HepG2 (cell line): ENCODE measurements around the gene CSTPP1.

Source experiments
- ATF4 ChIP-seq, 2 experiments: fragments of 450-650 bp in 1 of 2; sonication (generic) in 1 of 2; formaldehyde crosslinking; IDR thresholded peaks; 2 replicates each; pipeline versions ENCODE4 v1.5.0 to v1.8.0; 2020 to 2022; ENCODE audit warnings: mild to moderate bottlenecking in 1 of 2, missing genetic modification reagents in 1 of 2
- CEBPZ ChIP-seq: IDR thresholded peaks from 2 replicates; pipeline ENCODE4 v1.6.1; 2012; ENCODE audit warnings: low read length, improper control_type of control experiment
- CTCF ChIP-seq: sonication (generic); formaldehyde crosslinking; IDR thresholded peaks from 2 replicates; pipeline ENCODE4 v1.5.0; 2020; ENCODE audit warnings: mild to moderate bottlenecking, missing genetic modification reagents, moderate library complexity
- POLR2AphosphoS5 ChIP-seq: IDR thresholded peaks from 2 replicates; pipeline ENCODE4 v1.6.1; 2012; ENCODE audit warnings: low read depth, low read length
- RNF2 ChIP-seq: fragments of 450-650 bp; conservative IDR thresholded peaks from 2 replicates; pipeline ENCODE4 v1.6.1; 2016; ENCODE audit warnings: low read depth
- ZFX ChIP-seq: sonication (generic); formaldehyde crosslinking; IDR thresholded peaks from 2 replicates; pipeline ENCODE4 v1.4.0; 2020; ENCODE audit warnings: mild to moderate bottlenecking, low read depth, missing genetic modification reagents, moderate library complexity
- ZNF30 ChIP-seq: sonication (generic); formaldehyde crosslinking; IDR thresholded peaks from 2 replicates; pipeline ENCODE4 v1.5.0; 2020; ENCODE audit warnings: mild to moderate bottlenecking, missing genetic modification reagents

- TF ChIP-seq CTCF (CRISPR knock-in tag) = no peak
- TF ChIP-seq ZNF30 (CRISPR knock-in tag) = no peak
- no peak for TF ChIP-seq CEBPZ
- TF ChIP-seq ATF4 (CRISPR knock-in tag; IDR thresholded peaks at IDR 0.05) = no peak
- TF ChIP-seq ZFX (CRISPR knock-in tag) = no peak
- no peak for TF ChIP-seq RNF2
- TF ChIP-seq POLR2AphosphoS5 = no peak
Measured at GRCh38 chr11:47147681-47148080, 211.1 kb downstream of the CSTPP1 start.
